BJ (cell line): ENCODE results near the gene TRAF3IP1. TPM values are rescaled to one million over a fixed set of nuclear protein-coding genes. Genes with fewer than 3 reads are reported as not detected.

Experiments
- CTCF ChIA-PET: fragments of 350-600 bp; formaldehyde crosslinking; extraction: SDS; loops from one replicate; lab custom pipeline; 2021; ENCODE audit warnings: antibody characterized with exemption, inconsistent platforms; lab: Yijun Ruan, JAX
- POLR2A ChIA-PET: fragments of 300-600 bp; sonication (Branson Sonifier 250); formaldehyde crosslinking; extraction: SDS; loops from one replicate; lab custom pipeline; 2021; ENCODE audit warnings: antibody characterized with exemption; lab: Charles Lee
- DNase-seq: peaks from one replicate; pipeline ENCODE4 v3.0.0-alpha.2; 2011; ENCODE audit warnings: low read depth
- H3K27me3 ChIP-seq: 2 replicates; pipeline ENCODE4 v1.6.0; 2011; ENCODE audit warnings: low read length; ENCODE audit not compliant: control insufficient read depth, insufficient read depth
- H3K36me3 ChIP-seq: 2 replicates; pipeline ENCODE4 v1.5.1; 2011; ENCODE audit warnings: low read length; ENCODE audit not compliant: control insufficient read depth, insufficient read depth
- H3K4me3 ChIP-seq: 2 replicates; pipeline ENCODE4 v1.5.1; 2011; ENCODE audit warnings: low read depth, mild to moderate bottlenecking, control low read depth, low read length
- CTCF ChIP-seq: IDR thresholded peaks from 2 replicates; pipeline ENCODE4 v1.5.1; 2011; ENCODE audit warnings: low read depth, mild to moderate bottlenecking, control low read depth, inconsistent platforms, low read length, moderate library complexity; ENCODE audit not compliant: insufficient read depth
- polyA plus RNA-seq: library from polyadenylated mRNA; depleted of rRNA; stranded (reverse); fragments of >200 nt; gene quantifications from 2 replicates; pipeline ENCODE4 v1.2.3, GENCODE V29; 2011

TRAF3IP1 gene
- polyA plus RNA-seq, 1 experiment, result 5.8 TPM

- no peak for TF ChIP-seq CTCF
- Histone ChIP-seq H3K36me3 (peaks cover 3% of the 10 kb centered on the region), H3K27me3 (no peaks in the 10 kb centered on the region), H3K4me3 (no peak overlapping the region)
- ChIA-PET POLR2A (no interaction called here), CTCF (no interaction called here)
- no peak for DNase-seq
Measured at GRCh38 chr2:238397356-238397755, 77.0 kb downstream of the TRAF3IP1 start.

GRCh38 chr2:238398577-238398976 lies 78.3 kb downstream of the TRAF3IP1 start:
- no peak for DNase-seq
- Histone ChIP-seq H3K27me3 (no peaks in the 10 kb centered on the region), H3K4me3 (no peak overlapping the region), H3K36me3 (peaks cover 3% of the 10 kb centered on the region)
- no peak for TF ChIP-seq CTCF
- POLR2A ChIA-PET, result no interaction called here
- CTCF ChIA-PET, result no interaction called here

GRCh38 chr2:238399094-238399493 lies 78.8 kb downstream of the TRAF3IP1 start:
- ChIA-PET POLR2A (no interaction called here), CTCF (no interaction called here)
- H3K27me3 ChIP-seq, result no peaks in the 10 kb centered on the region
- TF ChIP-seq CTCF, result no peak
- no peak overlapping the region for H3K4me3 ChIP-seq
- H3K36me3 ChIP-seq, result peaks cover 3% of the 10 kb centered on the region
- DNase-seq, result no peak

GRCh38 chr2:238401551-238401950 lies 81.2 kb downstream of the TRAF3IP1 start:
- peaks cover 3% of the 10 kb centered on the region for H3K36me3 ChIP-seq
- no peak for DNase-seq
- POLR2A ChIA-PET, result no interaction called here
- H3K4me3 ChIP-seq, result no peak overlapping the region
- CTCF ChIA-PET, result interaction anchor here (0.7 kb wide), 1 partner anchor 10 kb away, joined by 3 read pairs; no protein-coding TSS in a partner anchor
- H3K27me3 ChIP-seq, result no peaks in the 10 kb centered on the region
- TF ChIP-seq CTCF, result no peak

GRCh38 chr2:238403632-238404405 lies 83.5 kb downstream of the TRAF3IP1 start:
- H3K36me3 ChIP-seq, result peaks cover 3% of the 10 kb centered on the region
- TF ChIP-seq CTCF, result no peak
- no peak overlapping the region for H3K4me3 ChIP-seq
- no peak for DNase-seq
- POLR2A ChIA-PET, result no interaction called here
- no peaks in the 10 kb centered on the region for H3K27me3 ChIP-seq
- CTCF ChIA-PET, result no interaction called here
